ENCODE measurements around the gene PITPNM2.

The PITPNM2 gene

GRCh38 chr12:123150744-123151456 is at the start of gene PITPNM2:
TSS of gene PITPNM2 (minus strand) at chr12:123151090. CDS start at chr12:123034590, 116,500 bp downstream.
- DNase-seq, result peak; percentile 51

GRCh38 chr12:123200414-123200813 is 49.5 kb upstream of the PITPNM2 start:
- DNase-seq, result no peak

GRCh38 chr12:123199936-123200335 is 49.0 kb upstream of the PITPNM2 start:
- DNase-seq, result no peak

GRCh38 chr12:123187637-123188036 is 36.7 kb upstream of the PITPNM2 start:
- DNase-seq, result no peak

GRCh38 chr12:123180171-123180570 is 29.3 kb upstream of the PITPNM2 start:
- no peak for DNase-seq

GRCh38 chr12:123171967-123172366 is 21.1 kb upstream of the PITPNM2 start:
- DNase-seq, result no peak

- no peak for DNase-seq
Measured at GRCh38 chr12:123167329-123167728, 16.4 kb upstream of the PITPNM2 start.

GRCh38 chr12:123165537-123165936 is 14.6 kb upstream of the PITPNM2 start:
- no peak for DNase-seq

- DNase-seq, result no peak
Measured at GRCh38 chr12:123164710-123165261, 13.9 kb upstream of the PITPNM2 start.

GRCh38 chr12:123164222-123164621 is 13.3 kb upstream of the PITPNM2 start:
- DNase-seq, result no peak

GRCh38 chr12:123163227-123163626 is 12.3 kb upstream of the PITPNM2 start:
- no peak for DNase-seq

- DNase-seq, result no peak
Measured at GRCh38 chr12:123160801-123161487, 10.1 kb upstream of the PITPNM2 start.

- DNase-seq, result no peak
Measured at GRCh38 chr12:123153906-123154305, 3.0 kb upstream of the PITPNM2 start.

- DNase-seq, result no peak
Measured at GRCh38 chr12:123152833-123153232, 1.9 kb upstream of the PITPNM2 start.

GRCh38 chr12:123151457-123152454 is 866 bp upstream of the PITPNM2 start:
- DNase-seq, result no peak

- no peak for DNase-seq
Measured at GRCh38 chr12:123150275-123150743, 581 bp downstream of the PITPNM2 start.

- peak; percentile 36 for DNase-seq
Measured at GRCh38 chr12:123149501-123150274, 1.2 kb downstream of the PITPNM2 start.

- DNase-seq, result no peak
Measured at GRCh38 chr12:123149088-123149487, 1.8 kb downstream of the PITPNM2 start.

- DNase-seq, result no peak
Measured at GRCh38 chr12:123148655-123149054, 2.2 kb downstream of the PITPNM2 start.

- DNase-seq, result no peak
Measured at GRCh38 chr12:123148223-123148622, 2.7 kb downstream of the PITPNM2 start.

GRCh38 chr12:123145211-123145610 is 5.7 kb downstream of the PITPNM2 start:
- no peak for DNase-seq

Measured in NCI-H226 (cell line).